GM21717 (cell line): Measurements from ENCODE around the gene C1QTNF8.

Source experiments
- ATAC-seq: cut with Tn5 transposase; IDR thresholded peaks from one replicate; pipeline ENCODE4 v1.9.1; 2021; ENCODE audit warnings: mild to moderate bottlenecking, moderate library complexity; ENCODE audit not compliant: unreplicated experiment

The C1QTNF8 gene

GRCh38 chr16:1109648-1110047 lies 13.6 kb upstream of the C1QTNF8 start:
- ATAC-seq: no peak

GRCh38 chr16:1108299-1109252 lies 12.5 kb upstream of the C1QTNF8 start:
- ATAC-seq: no peak

- ATAC-seq: no peak
These were observed 11.7 kb upstream of the C1QTNF8 start for GRCh38 chr16:1107731-1108130.

- ATAC-seq: no peak
These were observed 11.1 kb upstream of the C1QTNF8 start for GRCh38 chr16:1107141-1107540.

DNA sequence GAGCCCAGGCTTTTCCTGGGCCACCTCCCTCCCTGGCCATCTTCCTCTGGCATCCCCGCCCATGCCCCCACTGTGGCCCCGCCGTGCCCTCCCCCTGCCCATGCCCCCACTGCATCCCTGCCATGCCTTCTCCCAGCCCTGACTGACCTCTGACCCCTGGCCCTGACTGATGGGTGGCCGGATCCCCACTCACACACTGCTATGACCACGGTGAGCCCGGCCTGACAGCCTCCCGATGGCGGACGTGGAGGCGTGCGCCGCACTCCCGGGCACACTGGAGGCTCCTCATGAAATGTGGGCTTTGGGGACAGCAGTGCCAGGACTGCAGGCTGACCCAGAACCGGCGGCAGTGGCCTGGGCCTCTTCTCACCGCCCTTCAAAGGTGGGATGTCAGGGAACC lies 10.6 kb upstream of the C1QTNF8 start:
- no peak for ATAC-seq

DNA sequence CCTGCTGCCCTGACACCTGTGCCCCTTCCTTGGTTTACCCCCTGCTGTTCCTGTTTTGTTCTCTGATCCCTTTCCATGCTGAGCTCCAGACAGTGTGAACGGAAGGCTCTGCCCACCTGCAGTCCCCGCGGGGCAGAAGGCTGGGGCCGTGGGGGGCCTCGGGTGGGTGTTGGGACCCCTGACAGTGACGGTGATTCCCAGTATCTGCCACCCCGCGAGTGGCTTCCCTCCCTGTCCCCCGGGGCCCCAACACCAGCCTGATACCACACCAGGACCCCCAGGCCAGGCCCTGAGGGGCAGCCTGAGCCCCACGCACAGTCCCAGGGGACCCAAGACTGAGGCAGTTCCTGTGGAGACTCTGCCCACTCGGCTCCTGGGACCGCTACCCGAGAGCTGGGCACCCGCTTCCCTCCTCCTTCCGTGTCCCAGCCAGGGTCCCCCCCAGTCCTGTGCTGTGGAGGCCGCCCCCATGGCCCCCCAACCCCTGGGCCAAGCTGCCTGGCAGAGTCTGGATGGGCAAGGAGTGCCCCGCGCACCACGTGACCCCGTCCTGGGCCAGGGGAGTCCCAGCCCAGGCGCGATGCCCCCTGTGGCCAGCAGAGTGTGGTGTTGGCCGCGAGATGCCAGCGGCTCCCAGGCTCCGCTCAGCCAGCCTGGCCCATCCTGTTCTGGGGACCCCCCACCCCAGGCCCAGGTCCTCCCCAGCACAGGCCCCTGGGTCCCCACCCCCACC lies 10.0 kb upstream of the C1QTNF8 start:
- no peak for ATAC-seq

GRCh38 chr16:1103636-1103980 lies 7.6 kb upstream of the C1QTNF8 start:
- no peak for ATAC-seq

DNA sequence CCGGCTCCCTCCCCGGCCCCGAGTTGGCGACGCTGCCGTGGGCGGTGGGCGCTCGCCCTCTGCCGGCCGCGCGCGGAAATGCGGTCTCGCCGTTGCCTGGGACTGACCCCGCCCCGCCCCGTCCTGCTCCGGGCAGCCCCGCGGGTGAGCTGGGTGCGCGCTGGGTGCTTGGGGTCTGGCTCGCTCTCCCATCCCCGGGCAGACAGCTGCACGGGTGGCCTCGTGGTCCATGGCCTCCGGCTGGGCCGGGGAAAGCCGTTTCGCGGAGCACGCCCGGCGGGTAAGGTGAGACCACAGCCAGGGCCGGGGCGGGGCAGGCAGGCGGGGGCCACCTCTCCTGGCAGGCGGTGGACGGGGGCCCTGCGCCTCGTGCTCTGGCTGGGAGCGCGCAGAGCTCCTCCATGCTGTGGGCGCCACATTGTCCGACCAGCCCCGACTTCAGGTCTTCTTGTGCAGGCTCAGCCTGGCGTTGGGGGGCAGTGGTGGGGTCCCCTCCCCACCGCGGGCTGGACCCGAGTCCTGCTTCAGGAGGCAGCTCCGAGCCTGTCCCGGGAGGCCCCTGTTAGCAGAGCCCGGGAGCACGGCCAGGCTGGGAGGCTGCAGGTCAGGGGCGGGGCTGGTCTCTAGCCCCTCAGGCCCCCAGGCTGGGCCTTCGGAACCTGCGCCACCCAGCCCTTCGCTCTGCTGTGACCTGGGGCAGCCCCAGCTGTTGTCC lies 7.0 kb upstream of the C1QTNF8 start:
- no peak for ATAC-seq

DNA sequence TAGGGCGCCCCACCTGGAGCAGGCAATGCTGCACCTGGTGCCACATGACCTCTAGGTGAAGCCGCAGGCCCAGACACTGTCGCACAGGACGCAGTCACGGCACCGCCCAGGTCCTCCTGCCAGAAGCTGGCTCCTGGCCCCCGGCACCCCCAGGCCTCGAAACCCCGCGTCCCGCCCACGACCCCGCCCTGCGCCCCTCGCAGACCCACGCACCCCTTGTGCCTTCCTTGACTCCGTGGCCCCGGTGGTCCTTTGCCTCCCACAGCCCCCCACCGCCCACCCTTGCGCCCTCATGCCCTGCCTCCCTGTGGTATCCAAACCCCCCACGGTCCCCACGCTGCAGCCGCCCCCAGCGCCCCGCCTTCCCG lies 6.3 kb upstream of the C1QTNF8 start:
- ATAC-seq: no peak

GRCh38 chr16:1101573-1102332 lies 5.7 kb upstream of the C1QTNF8 start:
- ATAC-seq: no peak

- no peak for ATAC-seq
These were observed 5.1 kb upstream of the C1QTNF8 start for GRCh38 chr16:1101133-1101532.

DNA sequence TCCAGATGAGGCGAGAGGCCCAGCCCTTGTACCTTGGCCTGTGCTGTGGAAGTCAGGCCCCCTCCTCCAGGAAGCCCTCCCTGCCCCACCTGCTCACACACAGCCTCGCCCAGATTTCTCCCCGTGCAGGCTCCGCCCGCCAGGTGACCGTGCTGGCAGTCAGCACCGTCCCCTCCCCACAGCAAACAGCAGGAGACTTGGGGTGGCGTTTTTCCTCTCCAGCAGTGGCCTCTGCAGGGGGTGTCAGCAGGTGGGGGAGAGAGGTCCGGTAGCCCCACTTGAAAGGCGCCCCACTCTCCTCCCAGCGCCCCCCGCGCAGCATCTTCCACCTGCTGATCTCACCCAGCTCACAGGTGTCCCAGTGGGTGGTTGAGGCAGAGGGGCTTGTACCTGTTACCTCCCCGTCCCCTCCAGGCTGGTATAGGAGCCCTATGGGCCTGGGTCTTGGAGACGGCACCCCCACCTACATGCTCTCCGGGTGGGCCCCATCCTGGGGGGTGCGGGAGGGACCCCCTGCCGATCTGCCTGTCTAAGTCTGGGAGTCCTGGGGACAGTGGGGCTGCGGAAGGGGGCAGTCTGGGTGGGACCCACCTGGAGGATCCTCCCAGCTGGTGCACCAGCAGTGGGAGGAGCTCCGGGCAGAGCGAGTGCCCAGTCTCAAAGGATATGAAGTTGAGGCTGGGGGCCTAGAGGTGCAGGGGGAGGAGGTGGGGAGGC lies 4.2 kb upstream of the C1QTNF8 start:
- ATAC-seq: no peak

DNA sequence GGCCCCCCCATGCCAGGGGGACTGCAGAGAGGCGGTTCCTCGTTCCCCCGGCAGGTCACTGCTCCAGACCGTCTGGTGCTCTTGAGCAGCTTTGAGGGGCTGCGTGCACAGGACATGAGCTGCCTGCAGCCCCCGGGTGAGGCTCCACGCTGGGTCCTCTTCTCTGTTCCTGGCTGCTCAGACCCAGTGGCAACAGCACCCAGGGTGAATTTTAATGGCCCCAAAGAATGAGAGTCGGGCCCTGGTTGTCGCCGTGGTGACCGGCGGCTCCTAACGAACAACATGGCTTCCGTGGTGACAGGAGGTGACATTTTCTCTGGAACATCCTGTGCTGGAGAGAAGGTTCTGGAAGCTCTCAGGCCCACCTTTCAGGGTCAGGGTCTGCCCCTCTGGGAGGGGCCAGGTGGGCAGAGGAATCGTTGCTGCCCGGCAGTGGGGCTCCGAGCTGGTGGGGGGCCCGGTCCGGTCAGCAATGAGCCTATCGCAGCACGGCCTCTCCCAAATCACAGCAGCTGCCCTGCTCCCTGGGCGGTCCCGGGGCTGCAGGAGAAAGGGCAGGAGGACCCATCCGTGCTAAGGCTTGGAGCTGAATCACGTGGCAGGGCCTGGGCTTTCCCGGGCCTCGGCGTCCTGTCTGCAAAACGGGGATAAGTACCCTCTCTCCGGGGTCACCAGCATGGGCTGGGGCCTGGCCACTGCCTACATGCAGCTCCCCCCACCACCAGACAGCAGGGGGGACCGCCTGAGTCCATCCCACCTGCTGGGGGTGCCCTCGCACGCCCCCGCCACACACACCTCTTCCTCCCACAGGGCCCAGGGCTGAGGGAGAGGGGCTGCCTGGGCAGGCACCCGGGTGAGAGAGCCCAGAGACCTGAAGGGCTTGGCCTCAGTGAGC lies 3.4 kb upstream of the C1QTNF8 start:
- ATAC-seq: no peak

- no peak for ATAC-seq
These were observed 2.4 kb upstream of the C1QTNF8 start for GRCh38 chr16:1098266-1098991.

GRCh38 chr16:1097800-1098199 lies 1.8 kb upstream of the C1QTNF8 start:
- no peak for ATAC-seq

- no peak for ATAC-seq
These were observed 1.1 kb upstream of the C1QTNF8 start for GRCh38 chr16:1097156-1097555.

DNA sequence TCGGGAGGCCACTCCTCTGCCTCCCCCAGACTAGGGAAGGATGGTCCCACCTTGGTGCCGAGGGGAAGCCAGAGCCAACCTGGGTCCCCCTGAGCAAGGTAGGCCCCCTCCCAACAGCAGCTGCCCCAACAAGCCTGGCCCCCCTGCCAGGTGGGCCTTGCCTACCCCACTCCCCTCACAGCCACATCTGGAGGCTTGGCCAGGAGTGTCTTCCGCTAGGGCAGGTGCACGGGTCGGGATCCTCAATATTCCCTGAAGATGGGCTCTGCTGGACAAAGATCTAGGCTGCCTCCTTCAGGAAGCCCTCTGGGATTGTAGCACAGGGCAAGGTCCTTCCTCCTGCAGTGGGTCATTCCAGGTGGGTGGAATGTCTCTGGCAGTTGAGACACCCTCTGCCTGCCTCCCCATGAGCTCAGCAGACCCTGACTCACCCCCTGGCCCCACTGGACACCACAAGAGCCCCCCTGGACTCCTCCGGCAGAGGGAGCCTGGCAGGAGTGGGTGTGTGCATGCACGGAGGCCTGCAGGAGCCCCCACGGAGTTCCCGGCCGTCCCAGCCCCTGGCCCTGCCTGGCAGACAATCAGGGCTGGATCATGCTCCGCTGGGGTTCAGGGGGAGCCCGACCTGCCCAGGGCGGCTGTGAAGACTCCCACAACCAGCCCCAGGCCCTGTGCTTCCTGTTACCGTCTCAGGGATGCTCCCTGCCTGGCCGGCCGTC lies 435 bp downstream of the C1QTNF8 start:
- no peak for ATAC-seq
